Measurements from ENCODE around the gene AGMAT.

AGMAT gene

GRCh38 chr1:15541231-15541792 is 43.5 kb downstream of the AGMAT start:
- Histone ChIP-seq H3K27me3 (no peaks in the 10 kb centered on the region), H3K4me2 (no peak overlapping the region), H4K20me1 (peaks cover 0 to 8% (median 0%) of the 10 kb centered on the region in 11 experiments; a peak in 1 of 22 replicates), H3K9ac (no peak overlapping the region), H3K4me3 (no peak overlapping the region), H3K36me3 (peaks cover 82 to 100% (median 95%) of the 10 kb centered on the region in 11 experiments), H3K9me3 (replicated peaks in 1 of 11) (no peaks in the 10 kb centered on the region), H3K27ac (no peak overlapping the region), H3K4me1 (no peaks in the 10 kb centered on the region)
- TF ChIP-seq Cebpa-rat (IDR thresholded peaks at IDR 0.05): no peak

DNA sequence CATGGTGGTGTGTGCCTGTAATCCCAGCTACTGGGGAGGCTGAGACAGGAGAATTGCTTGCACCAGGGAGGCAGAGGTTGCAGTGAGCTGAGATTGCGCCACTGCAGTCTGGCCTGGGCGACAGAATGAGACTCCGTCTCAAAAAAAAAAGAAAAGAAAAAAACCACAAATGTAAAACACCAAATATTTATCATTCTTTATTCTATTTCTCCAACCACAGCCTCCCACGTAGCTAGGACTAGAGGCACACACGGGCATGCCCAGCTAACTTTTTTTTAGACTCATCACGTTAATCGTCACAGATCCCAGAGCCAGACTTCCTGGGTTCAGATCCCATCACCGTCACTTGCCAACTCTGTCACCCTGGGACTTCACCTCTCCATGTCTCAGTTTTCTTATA is 44.7 kb downstream of the AGMAT start:
- Histone ChIP-seq H3K27ac (no peak overlapping the region), H3K27me3 (no peaks in the 10 kb centered on the region), H4K20me1 (peaks cover 0 to 8% (median 0%) of the 10 kb centered on the region in 11 experiments; a peak in 1 of 22 replicates), H3K4me2 (no peak overlapping the region), H3K9me3 (replicated peaks in 1 of 11) (no peaks in the 10 kb centered on the region), H3K36me3 (peaks cover 82 to 100% (median 95%) of the 10 kb centered on the region in 11 experiments), H3K4me3 (no peak overlapping the region), H3K9ac (no peak overlapping the region), H3K4me1 (no peaks in the 10 kb centered on the region)
- TF ChIP-seq Cebpa-rat (IDR thresholded peaks at IDR 0.05): no peak

DNA sequence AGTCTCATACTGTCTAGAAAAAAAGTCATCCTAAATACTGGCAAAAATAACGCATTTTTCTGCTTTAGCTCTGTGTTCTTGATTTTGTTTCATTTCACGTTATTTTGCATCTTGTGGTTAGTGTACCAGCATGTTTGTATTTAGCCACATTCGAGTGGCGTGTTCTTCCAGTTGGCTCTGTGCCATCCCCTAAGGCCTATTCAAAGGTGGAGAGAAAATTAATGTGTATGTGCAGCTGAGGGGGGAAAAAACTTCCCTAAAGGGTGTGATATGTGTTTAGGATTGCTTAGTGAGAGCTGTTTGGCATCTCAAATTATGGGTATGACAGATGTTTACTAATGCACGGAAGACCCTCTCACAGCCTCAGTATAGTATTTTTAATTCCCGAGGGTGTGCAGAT is 46.1 kb downstream of the AGMAT start:
- Histone ChIP-seq H3K27me3 (no peaks in the 10 kb centered on the region), H3K4me2 (no peak overlapping the region), H3K4me1 (no peaks in the 10 kb centered on the region), H3K9ac (no peak overlapping the region), H3K4me3 (no peak overlapping the region), H3K9me3 (replicated peaks in 1 of 11) (no peaks in the 10 kb centered on the region), H4K20me1 (peaks cover 0 to 8% (median 0%) of the 10 kb centered on the region in 11 experiments; a peak in 1 of 22 replicates), H3K27ac (no peak overlapping the region), H3K36me3 (peaks cover 75 to 100% (median 96%) of the 10 kb centered on the region in 11 experiments)
- no peak for TF ChIP-seq Cebpa-rat (IDR thresholded peaks at IDR 0.05)

DNA sequence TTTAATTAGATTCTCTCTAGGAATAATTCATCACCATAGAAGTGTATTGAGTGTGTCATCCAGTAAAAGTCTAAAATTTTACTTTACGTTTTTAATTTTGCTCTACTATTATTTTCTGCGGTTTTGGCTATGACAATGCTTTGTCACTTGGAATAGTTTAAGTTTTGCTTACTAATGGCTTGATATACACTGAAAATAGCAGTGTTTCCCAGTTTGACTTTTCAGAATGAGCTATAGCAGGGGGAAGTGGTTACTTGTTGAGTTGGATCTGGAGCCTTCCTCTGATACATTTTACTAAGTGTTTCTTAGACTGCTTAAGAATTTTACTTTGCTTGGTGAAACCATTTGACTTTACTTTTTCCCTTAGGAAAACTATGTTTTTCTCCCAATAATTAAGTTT is 53.2 kb downstream of the AGMAT start:
- no peak overlapping the region for H3K27ac ChIP-seq
- no peaks in the 10 kb centered on the region for H3K27me3 ChIP-seq
- peaks cover 26 to 73% (median 44%) of the 10 kb centered on the region in 11 experiments for H3K36me3 ChIP-seq
- H3K4me1 ChIP-seq: peaks cover 8 to 33% (median 12%) of the 10 kb centered on the region in 10 experiments; a peak in 19 of 20 replicates
- H4K20me1 ChIP-seq: peaks cover 0 to 6% (median 0%) of the 10 kb centered on the region in 11 experiments; a peak in 3 of 22 replicates
- H3K9ac ChIP-seq: 0 out of 22 replicates have a peak overlapping the region, but pooled peaks of 1 of the 11 experiments have one; percentile 19
- H3K9me3 ChIP-seq (replicated peaks in 1 of 11): no peaks in the 10 kb centered on the region
- peak overlapping the region in 2 of 11 experiments; percentile 38 to 61; a peak in 2 of 22 replicates for H3K4me2 ChIP-seq
- no peak overlapping the region for H3K4me3 ChIP-seq
- no peak for TF ChIP-seq Cebpa-rat (IDR thresholded peaks at IDR 0.05)

- H3K36me3 ChIP-seq: peaks cover 20 to 66% (median 37%) of the 10 kb centered on the region in 11 experiments
Observed at GRCh38 chr1:15531003-15531402, 53.8 kb downstream of the AGMAT start.

GRCh38 chr1:15526490-15527339 is 58.1 kb downstream of the AGMAT start, which contains the start of gene DNAJC16:
Gene DNAJC16 (plus strand): TSS chr1:15526848. CDS start chr1:15529106, 2,258 bp downstream.
- H3K4me2 ChIP-seq: peak within 1 kb of the TSS; percentile 83 to 97 (median 94)
- no peaks in the 10 kb centered on the region for H3K27me3 ChIP-seq
- peaks cover 33 to 52% (median 40%) of the 10 kb centered on the region in 10 experiments for H3K4me1 ChIP-seq
- peak within 1 kb of the TSS; percentile 82 to 95 (median 91) for H3K9ac ChIP-seq
- H3K9me3 ChIP-seq (replicated peaks in 1 of 11): no peaks in the 10 kb centered on the region
- TF ChIP-seq Cebpa-rat (IDR thresholded peaks at IDR 0.05): no peak
- peak within 1 kb of the TSS; percentile 74 to 91 (median 82) for H3K4me3 ChIP-seq
- peaks cover 11 to 29% (median 15%) of the 10 kb centered on the region in 11 experiments; a peak in 17 of 22 replicates for H3K36me3 ChIP-seq
- peaks cover 0 to 11% (median 0%) of the 10 kb centered on the region in 11 experiments; a peak in 5 of 22 replicates for H4K20me1 ChIP-seq
- H3K27ac ChIP-seq: peak within 1 kb of the TSS; percentile 80 to 93 (median 88)

More at GRCh38 chr1:15531003-15531402, 53.8 kb downstream of the AGMAT start:
- Histone ChIP-seq H3K27ac (no peak overlapping the region), H3K27me3 (no peaks in the 10 kb centered on the region), H3K4me2 (peak overlapping the region in 2 of 11 experiments; percentile 10 to 61; a peak in 2 of 22 replicates), H4K20me1 (peaks cover 0 to 6% (median 0%) of the 10 kb centered on the region in 11 experiments; a peak in 3 of 22 replicates), H3K4me1 (peaks cover 11 to 35% (median 15%) of the 10 kb centered on the region in 10 experiments; a peak in 19 of 20 replicates), H3K4me3 (no peak overlapping the region), H3K9me3 (replicated peaks in 1 of 11) (no peaks in the 10 kb centered on the region), H3K9ac (no peak overlapping the region; a peak in 1 of 22 replicates)
- TF ChIP-seq Cebpa-rat (IDR thresholded peaks at IDR 0.05): no peak

DNA sequence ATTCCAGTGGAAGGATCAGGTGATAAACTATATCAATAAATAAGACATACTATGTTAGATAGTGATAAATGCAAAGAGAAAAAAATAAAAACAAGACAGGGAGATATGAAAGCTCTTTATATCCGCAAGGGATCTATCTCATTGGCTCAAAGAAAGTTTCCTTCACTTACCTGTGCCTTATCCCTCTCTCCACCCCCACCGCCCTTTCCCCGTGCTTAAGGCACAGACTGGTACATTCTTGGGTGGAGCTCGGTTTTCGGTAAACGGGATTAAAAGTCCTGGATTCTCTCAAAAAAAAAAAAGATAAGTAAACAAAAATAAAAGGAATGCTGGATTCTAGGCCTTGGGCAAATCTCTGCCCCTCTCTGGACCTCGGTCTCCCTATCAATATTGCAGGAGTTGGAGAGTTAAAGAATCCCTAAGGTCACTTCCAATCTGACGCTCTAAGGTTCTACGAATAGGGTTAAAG is 58.8 kb downstream of the AGMAT start:
- Histone ChIP-seq H3K9me3 (replicated peaks in 1 of 11) (no peaks in the 10 kb centered on the region), H3K27me3 (no peaks in the 10 kb centered on the region), H3K4me1 (peaks cover 33 to 52% (median 45%) of the 10 kb centered on the region in 10 experiments), H3K9ac (peak overlapping the region; percentile 38 to 95 (median 72); a peak in 13 of 22 replicates), H3K27ac (peak overlapping the region in 10 of 11 experiments; percentile 15 to 93 (median 70); a peak in 14 of 22 replicates), H3K4me3 (peak overlapping the region; percentile 74 to 91 (median 82); a peak in 19 of 20 replicates), H4K20me1 (peaks cover 0 to 11% (median 0%) of the 10 kb centered on the region in 11 experiments; a peak in 5 of 22 replicates), H3K36me3 (peaks cover 7 to 23% (median 12%) of the 10 kb centered on the region in 11 experiments; a peak in 17 of 22 replicates), H3K4me2 (peak overlapping the region; percentile 83 to 97 (median 94))
- TF ChIP-seq Cebpa-rat (IDR thresholded peaks at IDR 0.05): no peak

All from BLaER1 treated with 17β-estradiol and CSF1 and Interleukin-3, amounts not matched to agents 10 nM and 100 nM (cell line).